DOHH2 (cell line): ENCODE measurements around the gene EEFSEC.

Experiments
- CTCF ChIP-seq: fragments of 200-600 bp; sonication (generic); IDR thresholded peaks from one replicate; pipeline ENCODE4 v1.5.1; 2014; ENCODE audit warnings: antibody characterized with exemption, mild to moderate bottlenecking, low read depth, low read length; ENCODE audit not compliant: poor library complexity, severe bottlenecking
- EZH2phosphoT487 ChIP-seq: fragments of 200-600 bp; sonication (generic); IDR thresholded peaks from 2 replicates; pipeline ENCODE4 v1.6.1; 2017; ENCODE audit warnings: borderline replicate concordance, mild to moderate bottlenecking, antibody characterized with exemption, low read length, moderate library complexity, mixed read lengths

DNA sequence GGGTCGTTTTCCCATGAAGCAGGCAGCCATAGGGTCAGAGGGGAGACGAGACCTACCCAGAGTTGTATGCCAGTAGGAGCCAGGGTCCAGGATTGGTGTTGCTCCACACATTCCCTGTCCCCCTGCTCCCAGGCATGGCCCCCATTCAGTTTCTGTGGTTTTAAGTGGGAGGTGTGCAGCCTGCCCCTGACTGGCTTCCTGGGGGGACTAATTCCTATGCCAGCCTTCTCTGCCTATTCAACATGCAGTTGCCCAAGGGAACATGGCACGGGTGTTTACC, 126.3 kb downstream of the EEFSEC start:
- TF ChIP-seq CTCF (no peak), EZH2phosphoT487 (no peak)
